ENCODE results near the gene MARK1.
"Not testable (repeated sequence)": the region's sequence is repeated elsewhere in the genome, so short reads cannot be mapped to it uniquely, and the experiment has no call there.

MARK1 gene

DNA sequence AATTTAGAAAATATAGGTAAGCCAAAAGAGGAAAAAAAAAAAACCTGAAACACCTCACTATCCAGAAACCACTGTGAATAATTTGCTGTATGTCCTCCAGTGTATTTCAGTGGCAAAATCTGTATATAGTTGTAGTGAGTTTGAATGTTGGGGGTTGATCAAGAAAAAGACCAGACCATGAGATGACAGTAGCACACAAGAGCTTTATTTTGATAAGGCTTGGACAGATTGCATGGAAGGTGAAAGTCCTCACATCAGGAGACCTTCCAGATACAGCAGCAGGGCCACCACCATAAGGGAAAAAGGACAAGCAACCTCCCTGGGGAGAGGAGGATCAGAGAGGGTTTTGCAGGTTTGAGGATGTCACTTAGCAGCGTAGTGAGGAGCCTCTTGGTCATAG, 146.0 kb downstream of the MARK1 start:
- Histone ChIP-seq H3K36me3 (ENCODE audit: control insufficient read depth in 2 of 2, insufficient read depth in 2 of 2, low read length in 2 of 2) (no peaks in the 10 kb centered on the region), H3K27ac (ENCODE audit: low read length) (no peak overlapping the region), H3K9me3 (ENCODE audit: control insufficient read depth in 2 of 2, low read length in 2 of 2) (no peaks in the 10 kb centered on the region), H3K27me3 (ENCODE audit: control insufficient read depth in 1 of 2, insufficient read depth in 2 of 2, low read length in 2 of 2) (peaks cover 0 to 4% of the 10 kb centered on the region in 2 donors), H3K4me1 (ENCODE audit: control insufficient read depth, insufficient read depth, low read length) (no peaks in the 10 kb centered on the region), H3K4me3 (ENCODE audit: low read length in 2 of 2) (no peak overlapping the region), H3K9ac (ENCODE audit: low read length in 2 of 2) (no peak overlapping the region)

DNA sequence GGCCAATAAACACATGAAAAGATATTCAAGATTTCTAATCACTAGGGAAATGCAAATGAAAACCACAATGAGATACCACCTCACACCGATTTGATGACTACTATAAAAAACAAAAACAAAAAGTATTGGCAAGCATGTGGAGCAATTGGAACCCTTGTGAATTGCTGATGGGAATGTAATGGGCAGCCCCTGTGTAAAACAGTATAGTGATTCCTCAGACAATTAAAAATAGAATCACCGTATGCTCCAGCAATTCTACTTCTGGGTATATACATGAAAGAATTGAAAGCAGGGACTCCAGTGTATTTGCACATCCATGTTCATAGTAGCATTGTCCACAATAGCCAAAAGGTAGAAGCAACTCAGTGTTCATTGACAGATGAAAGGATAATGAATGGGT, 149.3 kb downstream of the MARK1 start:
- Histone ChIP-seq H3K36me3 (ENCODE audit: control insufficient read depth in 2 of 2, insufficient read depth in 2 of 2, low read length in 2 of 2) (no peaks in the 10 kb centered on the region), H3K9ac (ENCODE audit: low read length in 2 of 2) (no peak overlapping the region), H3K27ac (ENCODE audit: low read length) (no peak overlapping the region), H3K27me3 (ENCODE audit: control insufficient read depth in 1 of 2, insufficient read depth in 2 of 2, low read length in 2 of 2) (peaks cover 0 to 4% of the 10 kb centered on the region in 2 donors), H3K4me1 (ENCODE audit: control insufficient read depth, insufficient read depth, low read length) (no peaks in the 10 kb centered on the region), H3K9me3 (ENCODE audit: control insufficient read depth in 2 of 2, low read length in 2 of 2) (no peaks in the 10 kb centered on the region), H3K4me3 (ENCODE audit: low read length in 2 of 2) (no peak overlapping the region)

DNA sequence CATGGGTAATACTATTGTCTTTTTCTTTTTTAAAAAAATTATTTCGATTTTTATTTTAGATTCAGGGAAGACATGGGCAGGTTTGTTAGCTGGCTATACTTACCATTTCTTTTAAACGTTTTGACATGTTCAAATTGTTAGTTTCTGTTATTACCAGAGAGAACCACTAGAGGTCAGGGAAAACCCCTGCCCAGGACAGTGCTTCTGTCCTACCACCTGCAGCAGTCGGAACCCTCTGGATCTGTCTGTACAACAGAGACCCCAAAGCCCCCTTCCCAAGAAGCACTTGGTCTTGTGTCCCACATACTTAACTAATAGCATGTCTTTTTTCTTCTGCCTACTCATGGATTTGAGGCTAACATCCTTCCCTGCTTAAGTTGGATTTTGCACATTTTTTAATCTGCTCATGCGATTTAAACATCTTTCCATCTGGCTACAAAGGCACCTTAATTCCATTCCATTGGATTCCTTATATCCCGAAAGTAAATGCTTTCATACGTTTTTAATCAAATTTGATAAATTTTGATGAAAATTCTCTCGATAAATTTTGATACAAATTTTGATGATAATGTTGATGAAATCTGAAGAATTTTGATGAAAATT, 152.2 kb downstream of the MARK1 start:
- H3K36me3 ChIP-seq (ENCODE audit: control insufficient read depth in 2 of 2, insufficient read depth in 2 of 2, low read length in 2 of 2) = no peaks in the 10 kb centered on the region
- no peaks in the 10 kb centered on the region for H3K4me1 ChIP-seq (ENCODE audit: control insufficient read depth, insufficient read depth, low read length)
- no peak overlapping the region for H3K27ac ChIP-seq (ENCODE audit: low read length)
- peaks cover 0 to 2% of the 10 kb centered on the region in 2 donors for H3K27me3 ChIP-seq (ENCODE audit: control insufficient read depth in 1 of 2, insufficient read depth in 2 of 2, low read length in 2 of 2)
- H3K9me3 ChIP-seq (ENCODE audit: control insufficient read depth in 2 of 2, low read length in 2 of 2) = no peaks in the 10 kb centered on the region
- no peak overlapping the region for H3K9ac ChIP-seq (ENCODE audit: low read length in 2 of 2)
- H3K4me3 ChIP-seq (ENCODE audit: low read length in 2 of 2) = no peak overlapping the region

DNA sequence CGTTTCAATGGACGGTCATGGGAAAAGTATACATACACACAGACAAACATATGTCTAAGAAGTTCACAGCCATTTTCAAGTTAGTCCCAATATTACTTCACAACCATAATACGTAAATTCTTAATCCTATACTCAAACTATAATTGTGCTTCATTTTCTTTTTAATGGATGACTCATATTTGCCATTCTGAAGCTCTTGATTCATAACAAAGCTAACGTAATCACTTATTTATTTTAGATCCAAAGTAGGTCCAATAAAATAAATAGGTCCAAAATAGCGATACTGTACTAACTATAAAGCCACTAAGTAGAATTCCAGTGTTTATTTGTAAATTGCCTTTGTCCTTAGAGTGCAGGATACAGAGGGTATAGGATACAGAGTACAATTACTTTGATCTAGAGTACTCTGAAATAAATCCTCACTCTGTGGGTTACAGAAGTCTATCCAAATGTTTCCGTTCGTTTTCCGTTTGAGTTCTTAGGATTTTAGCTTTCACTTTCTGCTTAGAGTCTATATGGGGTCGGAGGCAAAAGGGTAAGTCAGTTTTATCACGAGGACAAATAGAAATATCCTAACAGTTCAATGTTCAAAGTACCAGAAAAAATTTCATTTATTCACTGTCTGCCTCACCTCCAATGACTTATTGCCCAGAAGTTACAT, 153.4 kb downstream of the MARK1 start:
- no peak overlapping the region for H3K9ac ChIP-seq (ENCODE audit: low read length in 2 of 2)
- H3K4me1 ChIP-seq (ENCODE audit: control insufficient read depth, insufficient read depth, low read length) = no peaks in the 10 kb centered on the region
- no peaks in the 10 kb centered on the region for H3K9me3 ChIP-seq (ENCODE audit: control insufficient read depth in 2 of 2, low read length in 2 of 2)
- H3K36me3 ChIP-seq (ENCODE audit: control insufficient read depth in 2 of 2, insufficient read depth in 2 of 2, low read length in 2 of 2) = no peaks in the 10 kb centered on the region
- peaks cover 2 to 6% of the 10 kb centered on the region in 2 donors for H3K27me3 ChIP-seq (ENCODE audit: control insufficient read depth in 1 of 2, insufficient read depth in 2 of 2, low read length in 2 of 2)
- no peak overlapping the region for H3K27ac ChIP-seq (ENCODE audit: low read length)
- no peak overlapping the region for H3K4me3 ChIP-seq (ENCODE audit: low read length in 2 of 2)

DNA sequence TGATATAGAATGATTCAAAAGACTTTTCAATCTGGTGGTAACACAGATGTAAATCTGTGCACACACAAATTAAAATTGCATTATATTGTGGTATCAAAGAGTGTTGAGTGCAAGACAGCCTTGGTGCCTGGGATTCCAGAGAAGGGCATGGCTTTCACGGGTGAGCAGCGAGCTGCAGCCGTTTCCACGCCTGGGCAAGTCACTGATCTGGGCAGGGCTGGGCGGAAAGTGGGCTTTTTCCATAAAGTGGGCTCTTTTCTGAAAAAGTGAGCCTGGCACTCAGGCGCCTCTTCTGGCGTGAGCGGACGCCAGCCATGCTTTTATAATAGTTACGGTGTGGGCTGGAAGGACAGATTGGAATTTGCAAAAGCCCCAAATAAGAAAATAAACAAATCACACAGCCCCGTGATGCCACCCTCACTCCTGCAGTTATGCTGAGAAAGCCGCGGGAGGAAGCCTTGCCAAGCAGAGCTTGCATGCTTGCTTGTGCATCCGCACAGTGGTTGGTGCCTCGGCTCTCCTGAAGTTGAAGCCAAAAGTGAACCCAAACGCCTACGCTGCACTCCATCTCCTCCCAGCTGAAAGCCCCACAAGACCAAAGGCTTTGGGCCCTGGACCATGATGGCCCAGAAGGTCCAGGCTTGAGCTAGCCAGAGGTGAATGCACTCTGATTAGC, 155.1 kb downstream of the MARK1 start:
- no peak overlapping the region for H3K9ac ChIP-seq (ENCODE audit: low read length in 2 of 2)
- no peaks in the 10 kb centered on the region for H3K4me1 ChIP-seq (ENCODE audit: control insufficient read depth, insufficient read depth, low read length)
- no peak overlapping the region for H3K27ac ChIP-seq (ENCODE audit: low read length)
- H3K27me3 ChIP-seq (ENCODE audit: control insufficient read depth in 1 of 2, insufficient read depth in 2 of 2, low read length in 2 of 2) = peaks cover 9 to 14% of the 10 kb centered on the region in 2 donors
- no peaks in the 10 kb centered on the region for H3K36me3 ChIP-seq (ENCODE audit: control insufficient read depth in 2 of 2, insufficient read depth in 2 of 2, low read length in 2 of 2)
- H3K4me3 ChIP-seq (ENCODE audit: low read length in 2 of 2) = no peak overlapping the region
- H3K9me3 ChIP-seq (ENCODE audit: control insufficient read depth in 2 of 2, low read length in 2 of 2) = no peaks in the 10 kb centered on the region

DNA sequence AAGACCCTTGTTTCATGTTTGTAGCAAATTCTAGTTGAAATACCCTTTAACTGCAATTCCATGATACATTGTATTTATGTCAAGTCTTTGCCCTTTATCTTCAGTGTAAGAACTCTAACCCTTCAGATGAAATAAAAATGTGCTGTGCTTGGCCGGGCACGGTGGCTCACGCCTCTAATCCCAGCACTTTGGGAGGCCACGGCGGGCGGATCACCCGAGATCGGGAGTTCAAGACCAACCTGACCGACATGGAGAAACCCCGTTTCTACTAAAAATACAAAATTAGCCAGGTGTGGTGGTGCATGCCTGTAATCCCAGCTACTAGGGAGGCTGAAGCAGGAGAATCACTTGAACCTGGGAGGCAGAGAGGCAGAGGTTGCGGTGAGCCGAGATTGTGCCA, 155.8 kb downstream of the MARK1 start:
- peaks cover 13 to 14% of the 10 kb centered on the region in 2 donors for H3K27me3 ChIP-seq (ENCODE audit: control insufficient read depth in 1 of 2, insufficient read depth in 2 of 2, low read length in 2 of 2)
- H3K36me3 ChIP-seq (ENCODE audit: control insufficient read depth in 2 of 2, insufficient read depth in 2 of 2, low read length in 2 of 2); H3K27ac ChIP-seq (ENCODE audit: low read length); H3K9me3 ChIP-seq (ENCODE audit: control insufficient read depth in 2 of 2, low read length in 2 of 2); H3K9ac ChIP-seq (ENCODE audit: low read length in 2 of 2); H3K4me3 ChIP-seq (ENCODE audit: low read length in 2 of 2); H3K4me1 ChIP-seq (ENCODE audit: control insufficient read depth, insufficient read depth, low read length): not testable (repeated sequence)

DNA sequence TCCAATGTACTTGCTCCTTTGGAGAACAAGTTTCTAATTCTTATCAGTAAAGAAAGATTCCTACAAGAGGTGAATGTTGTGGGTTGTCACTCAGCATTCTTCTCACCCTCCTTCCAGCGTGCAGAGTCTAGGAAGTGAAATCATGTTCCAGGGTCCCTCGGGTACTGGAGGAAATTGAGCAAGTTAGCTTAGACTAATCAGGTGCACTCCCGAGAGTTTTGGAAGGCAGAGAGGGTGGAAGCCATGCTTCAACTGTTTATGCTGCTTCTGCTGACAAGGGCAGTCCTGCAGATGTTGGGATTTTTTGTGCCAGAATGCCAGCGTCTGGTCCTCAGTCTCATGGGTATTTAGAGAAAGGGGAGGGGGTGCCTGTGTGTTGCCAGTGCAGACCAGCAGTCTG, 157.0 kb downstream of the MARK1 start:
- no peak overlapping the region for H3K27ac ChIP-seq (ENCODE audit: low read length)
- no peaks in the 10 kb centered on the region for H3K36me3 ChIP-seq (ENCODE audit: control insufficient read depth in 2 of 2, insufficient read depth in 2 of 2, low read length in 2 of 2)
- no peak overlapping the region for H3K4me3 ChIP-seq (ENCODE audit: low read length in 2 of 2)
- peaks cover 5% of the 10 kb centered on the region for H3K4me1 ChIP-seq (ENCODE audit: control insufficient read depth, insufficient read depth, low read length)
- peaks cover 22 to 24% of the 10 kb centered on the region in 2 donors for H3K27me3 ChIP-seq (ENCODE audit: control insufficient read depth in 1 of 2, insufficient read depth in 2 of 2, low read length in 2 of 2)
- H3K9me3 ChIP-seq (ENCODE audit: control insufficient read depth in 2 of 2, low read length in 2 of 2) = no peaks in the 10 kb centered on the region
- H3K9ac ChIP-seq (ENCODE audit: low read length in 2 of 2) = no peak overlapping the region

DNA sequence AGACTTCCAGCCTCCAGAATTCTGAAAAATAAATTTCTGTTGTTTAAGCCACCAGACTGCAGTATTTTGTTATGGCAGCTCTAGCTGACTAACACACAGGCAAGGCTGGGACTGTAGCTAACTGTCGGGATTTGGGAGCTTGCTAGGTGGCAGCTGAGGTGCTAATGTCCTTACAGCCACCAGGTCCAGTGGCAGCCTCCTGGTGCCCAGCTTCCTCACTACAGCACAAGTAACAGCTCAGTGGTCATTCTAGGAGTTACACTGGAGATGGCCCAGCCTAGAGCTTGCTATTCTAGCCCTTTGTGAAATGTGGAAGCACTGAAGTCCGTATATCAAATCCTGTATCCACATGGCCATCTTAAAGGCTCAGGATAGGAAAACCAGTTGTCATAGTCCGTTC, 157.9 kb downstream of the MARK1 start:
- Histone ChIP-seq H3K4me3 (ENCODE audit: low read length in 2 of 2) (no peak overlapping the region), H3K36me3 (ENCODE audit: control insufficient read depth in 2 of 2, insufficient read depth in 2 of 2, low read length in 2 of 2) (no peaks in the 10 kb centered on the region), H3K4me1 (ENCODE audit: control insufficient read depth, insufficient read depth, low read length) (peaks cover 12% of the 10 kb centered on the region), H3K27me3 (ENCODE audit: control insufficient read depth in 1 of 2, insufficient read depth in 2 of 2, low read length in 2 of 2) (peaks cover 25 to 34% of the 10 kb centered on the region in 2 donors), H3K9ac (ENCODE audit: low read length in 2 of 2) (no peak overlapping the region), H3K9me3 (ENCODE audit: control insufficient read depth in 2 of 2, low read length in 2 of 2) (no peaks in the 10 kb centered on the region), H3K27ac (ENCODE audit: low read length) (no peak overlapping the region)

DNA sequence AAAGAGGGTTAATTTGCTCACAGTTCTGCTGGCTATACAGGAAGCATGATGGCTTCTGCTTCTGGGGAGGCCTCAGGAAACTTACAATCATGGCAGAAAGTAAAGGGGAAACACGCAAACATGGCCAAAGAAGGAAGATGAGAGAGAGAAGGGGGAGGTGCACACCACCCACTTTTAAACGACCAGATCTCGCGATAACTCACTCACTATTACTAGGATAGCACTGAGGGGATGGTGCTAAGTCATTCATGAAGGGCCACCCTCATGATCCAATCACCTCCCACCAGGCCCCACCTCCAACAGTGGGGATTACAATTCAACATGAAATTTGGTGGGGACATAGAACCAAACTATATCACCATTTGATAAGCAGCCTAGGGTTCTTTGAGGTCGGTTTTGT, 159.9 kb downstream of the MARK1 start:
- no peaks in the 10 kb centered on the region for H3K9me3 ChIP-seq (ENCODE audit: control insufficient read depth in 2 of 2, low read length in 2 of 2)
- no peak overlapping the region for H3K9ac ChIP-seq (ENCODE audit: low read length in 2 of 2)
- no peak overlapping the region for H3K4me3 ChIP-seq (ENCODE audit: low read length in 2 of 2)
- H3K27ac ChIP-seq (ENCODE audit: low read length) = no peak overlapping the region
- peaks cover 28 to 34% of the 10 kb centered on the region in 2 donors for H3K27me3 ChIP-seq (ENCODE audit: control insufficient read depth in 1 of 2, insufficient read depth in 2 of 2, low read length in 2 of 2)
- peaks cover 12% of the 10 kb centered on the region for H3K4me1 ChIP-seq (ENCODE audit: control insufficient read depth, insufficient read depth, low read length)
- H3K36me3 ChIP-seq (ENCODE audit: control insufficient read depth in 2 of 2, insufficient read depth in 2 of 2, low read length in 2 of 2) = no peaks in the 10 kb centered on the region

DNA sequence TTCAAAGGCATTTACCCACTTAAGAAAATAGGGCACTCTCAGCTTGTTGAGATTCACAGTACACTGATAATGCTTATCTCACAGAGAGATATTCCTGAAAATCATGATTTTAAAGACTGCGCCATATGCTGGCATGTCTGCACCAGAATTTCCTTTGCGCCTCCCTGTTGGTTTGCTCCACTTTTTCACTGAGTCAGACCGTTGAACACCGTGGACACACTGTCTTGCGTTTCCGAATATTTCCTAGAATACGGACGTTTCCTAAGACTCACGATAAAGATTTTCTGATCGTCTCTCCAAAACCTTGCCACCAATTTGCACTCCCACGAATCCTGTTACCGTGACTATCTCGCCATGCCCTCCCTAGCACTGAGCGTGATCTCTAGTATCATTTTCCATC, 161.7 kb downstream of the MARK1 start:
- Histone ChIP-seq H3K27me3 (ENCODE audit: control insufficient read depth in 1 of 2, insufficient read depth in 2 of 2, low read length in 2 of 2) (peaks cover 28 to 32% of the 10 kb centered on the region in 2 donors), H3K36me3 (ENCODE audit: control insufficient read depth in 2 of 2, insufficient read depth in 2 of 2, low read length in 2 of 2) (no peaks in the 10 kb centered on the region), H3K27ac (ENCODE audit: low read length) (no peak overlapping the region), H3K9ac (ENCODE audit: low read length in 2 of 2) (no peak overlapping the region), H3K9me3 (ENCODE audit: control insufficient read depth in 2 of 2, low read length in 2 of 2) (no peaks in the 10 kb centered on the region), H3K4me1 (ENCODE audit: control insufficient read depth, insufficient read depth, low read length) (peaks cover 12% of the 10 kb centered on the region), H3K4me3 (ENCODE audit: low read length in 2 of 2) (peak overlapping the region; percentile 69 to 74)

Data from stomach smooth muscle (tissue), 2 donors.